H9 (cell line): ENCODE data around the gene RPS10. TPM values are rescaled to one million over a fixed set of nuclear protein-coding genes. Genes with fewer than 3 reads are reported as not detected.
A peak's percentile ranks its signal among the peaks of the same experiment; 100 is the strongest.

Experiments used
- DNase-seq: peaks from one replicate; pipeline ENCODE4 v3.0.0-alpha.2; 2017
- H2AFZ ChIP-seq: one replicate; pipeline ENCODE4 v1.6.1; 2013; ENCODE audit warnings: mild to moderate bottlenecking, low read length, control low read depth, moderate library complexity
- H2AK5ac ChIP-seq: 2 replicates; pipeline ENCODE4 v1.6.1; 2013; ENCODE audit warnings: low read length, control low read depth, mixed read lengths; ENCODE audit not compliant: insufficient read length
- H2BK120ac ChIP-seq: one replicate; pipeline ENCODE4 v1.6.1; 2013; ENCODE audit warnings: low read depth, mild to moderate bottlenecking, low read length, control low read depth, inconsistent platforms; ENCODE audit not compliant: poor library complexity, severe bottlenecking
- H2BK12ac ChIP-seq: 2 replicates; pipeline ENCODE4 v1.6.1; 2013; ENCODE audit warnings: low read length, control low read depth, mixed read lengths, low read depth; ENCODE audit not compliant: insufficient read length
- H2BK15ac ChIP-seq: 2 replicates; pipeline ENCODE4 v1.6.1; 2013; ENCODE audit warnings: low read depth, low read length, control low read depth
- H2BK20ac ChIP-seq: one replicate; pipeline ENCODE4 v1.6.1; 2013; ENCODE audit warnings: low read depth, mild to moderate bottlenecking, low read length, control low read depth, inconsistent platforms; ENCODE audit not compliant: poor library complexity, severe bottlenecking
- H2BK5ac ChIP-seq: 2 replicates; pipeline ENCODE4 v1.6.1; 2013; ENCODE audit warnings: low read length, control low read depth, mixed read lengths; ENCODE audit not compliant: insufficient read length
- H3K14ac ChIP-seq: 2 replicates; pipeline ENCODE4 v1.6.1; 2013; ENCODE audit warnings: low read length, control low read depth; ENCODE audit not compliant: insufficient read depth
- H3K18ac ChIP-seq: 2 replicates; pipeline ENCODE4 v1.6.1; 2013; ENCODE audit warnings: low read depth, mild to moderate bottlenecking, mixed read lengths, low read length, control low read depth; ENCODE audit not compliant: insufficient read length
- H3K23ac ChIP-seq: 2 replicates; pipeline ENCODE4 v1.6.1; 2013; ENCODE audit warnings: low read length, control low read depth, mixed read lengths, low read depth; ENCODE audit not compliant: insufficient read length
- H3K23me2 ChIP-seq: 2 replicates; pipeline ENCODE4 v1.6.1; 2013; ENCODE audit warnings: low read depth, mild to moderate bottlenecking, mixed read lengths, low read length, control low read depth; ENCODE audit not compliant: insufficient read length, poor library complexity, severe bottlenecking
- H3K27ac ChIP-seq: 2 replicates; pipeline ENCODE4 v1.5.1; 2013; ENCODE audit warnings: low read length, control low read depth, mixed read lengths, low read depth; ENCODE audit not compliant: insufficient read length
- H3K27me3 ChIP-seq: 2 replicates; pipeline ENCODE4 v1.6.1; 2013; ENCODE audit warnings: low read length, control low read depth, inconsistent platforms; ENCODE audit not compliant: insufficient read depth
- H3K4ac ChIP-seq: 2 replicates; pipeline ENCODE4 v1.6.1; 2013; ENCODE audit warnings: low read depth, mild to moderate bottlenecking, control low read depth, inconsistent platforms, low read length, moderate library complexity
- H3K4me1 ChIP-seq: 2 replicates; pipeline ENCODE4 v1.6.1; 2013; ENCODE audit warnings: low read length, control low read depth, inconsistent platforms; ENCODE audit not compliant: insufficient read depth
- H3K4me2 ChIP-seq: 2 replicates; pipeline ENCODE4 v1.6.1; 2013; ENCODE audit warnings: low read length, control low read depth, mixed read lengths; ENCODE audit not compliant: insufficient read length, insufficient read depth
- H3K56ac ChIP-seq: 2 replicates; pipeline ENCODE4 v1.6.1; 2013; ENCODE audit warnings: low read depth, mild to moderate bottlenecking, mixed read lengths, low read length, control low read depth; ENCODE audit not compliant: insufficient read length
- H3K79me1 ChIP-seq: 2 replicates; pipeline ENCODE4 v1.6.1; 2013; ENCODE audit warnings: low read depth, mild to moderate bottlenecking, moderate library complexity, low read length, control low read depth, inconsistent platforms; ENCODE audit not compliant: insufficient read depth, poor library complexity, severe bottlenecking
- H3K79me2 ChIP-seq: 2 replicates; pipeline ENCODE4 v1.6.1; 2013; ENCODE audit warnings: low read length, control low read depth, inconsistent platforms; ENCODE audit not compliant: insufficient read depth
- H3K9ac ChIP-seq: 2 replicates; pipeline ENCODE4 v1.6.1; 2013; ENCODE audit warnings: low read length, control low read depth, mixed read lengths; ENCODE audit not compliant: insufficient read length; ENCODE audit errors: extremely low read depth
- H3K9me3 ChIP-seq: one replicate; pipeline ENCODE4 v1.6.1; 2013; ENCODE audit warnings: low read depth, low read length, inconsistent platforms; ENCODE audit not compliant: control insufficient read depth
- H3T11ph ChIP-seq: one replicate; pipeline ENCODE4 v1.6.1; 2013; ENCODE audit warnings: mild to moderate bottlenecking, low read length, control low read depth, inconsistent platforms
- H4K20me1 ChIP-seq: one replicate; pipeline ENCODE4 v1.6.1; 2013; ENCODE audit not compliant: control insufficient read depth, insufficient read length, insufficient read depth
- H4K5ac ChIP-seq: 2 replicates; pipeline ENCODE4 v1.6.1; 2013; ENCODE audit warnings: low read depth, mild to moderate bottlenecking, mixed read lengths, low read length, control low read depth; ENCODE audit not compliant: insufficient read length
- H4K8ac ChIP-seq: replicated peaks from 2 replicates; pipeline ENCODE4 v1.6.1; 2013; ENCODE audit warnings: low read length, control low read depth, mixed read lengths, low read depth; ENCODE audit not compliant: insufficient read length
- H4K91ac ChIP-seq: 2 replicates; pipeline ENCODE4 v1.6.1; 2013; ENCODE audit warnings: low read depth, mild to moderate bottlenecking, moderate library complexity, mixed read lengths, low read length, control low read depth; ENCODE audit not compliant: insufficient read length
- H3K27ac Mint-ChIP-seq, 3 experiments: 2 replicates in 2 of 3; 3 replicates in 1 of 3; pipeline ENCODE4 v1.8.0; 2020 to 2021; ENCODE audit warnings: mixed read lengths in 3 of 3, mild to moderate bottlenecking in 1 of 3, moderate library complexity in 1 of 3
- H3K27me3 Mint-ChIP-seq: 2 replicates; pipeline ENCODE4 v1.8.0; 2021; ENCODE audit warnings: low read depth, mild to moderate bottlenecking, moderate library complexity, mixed read lengths
- H3K36me3 Mint-ChIP-seq, 3 experiments: 2 replicates in 2 of 3; 3 replicates in 1 of 3; pipeline ENCODE4 v1.8.0; 2020 to 2021; ENCODE audit warnings: low read depth in 3 of 3, mixed read lengths in 3 of 3; ENCODE audit not compliant: insufficient read depth in 1 of 3
- H3K4me1 Mint-ChIP-seq, 2 experiments: 2 replicates each; pipeline ENCODE4 v1.8.0; 2020; ENCODE audit warnings: mixed read lengths in 2 of 2
- H3K4me3 Mint-ChIP-seq, 2 experiments: 2 replicates in 1 of 2; 3 replicates in 1 of 2; pipeline ENCODE4 v1.8.0; 2020 to 2021; ENCODE audit warnings: mild to moderate bottlenecking in 2 of 2, mixed read lengths in 2 of 2, moderate library complexity in 1 of 2
- H3K9me3 Mint-ChIP-seq, 2 experiments: 2 replicates in 1 of 2; 3 replicates in 1 of 2; pipeline ENCODE4 v1.8.0; 2020; ENCODE audit warnings: mild to moderate bottlenecking in 2 of 2, mixed read lengths in 2 of 2, moderate library complexity in 1 of 2
- WGBS: extraction: QIAGEN DNeasy Blood & Tissue Kit; methylation state at CpG from one replicate; pipeline ENCODE4 v1.1.7; 2013; ENCODE audit warnings: missing lambda C conversion rate, low lambda C conversion rate, mixed read lengths; ENCODE audit not compliant: insufficient read length; ENCODE audit errors: extremely low coverage; 5-methylcytosine and 5-hydroxymethylcytosine counted together
- total RNA-seq: library from RNA; stranded (reverse); gene quantifications from 2 replicates; pipeline ENCODE4 v1.2.1, GENCODE V29; 2021
- TF ChIP-seq, protein P1 (sequence below): fragments of 200-600 bp; sonication (generic); conservative IDR thresholded peaks from 3 replicates; pipeline ENCODE4 v1.8.0; 2021; ENCODE audit warnings: antibody characterized with exemption, mild to moderate bottlenecking

RPS10 gene
- total RNA-seq, 1 experiment from 2014 or later, result 2,330 TPM

DNA sequence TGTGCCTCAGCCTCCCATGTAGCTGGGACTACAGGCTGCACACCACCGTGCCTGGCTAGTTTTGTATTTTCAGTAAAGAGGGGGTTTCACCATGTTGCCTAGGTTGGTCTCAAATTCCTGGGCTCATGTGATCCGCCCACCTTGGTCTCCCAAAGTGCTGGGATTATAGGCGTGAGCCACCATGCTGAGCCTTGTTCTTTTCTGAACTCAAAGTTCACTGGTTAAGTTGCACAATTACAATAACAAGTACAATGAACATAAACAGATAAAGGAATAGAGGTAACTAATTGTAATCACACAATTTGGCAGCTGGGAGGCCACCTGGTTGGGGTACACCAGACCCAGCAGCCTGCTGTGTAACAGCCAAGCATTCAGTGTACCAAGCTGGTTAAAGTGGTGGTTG, 40.1 kb downstream of the RPS10 start:
- H3K56ac ChIP-seq, result no peak overlapping the region
- H3K4me1 ChIP-seq, result peaks cover 2% of the 10 kb centered on the region
- H3K27me3 ChIP-seq, result no peaks in the 10 kb centered on the region
- H3K9me3 ChIP-seq, result no peaks in the 10 kb centered on the region
- no peak overlapping the region for H3K27ac ChIP-seq
- H3K9me3 Mint-ChIP-seq, result no peaks in the 10 kb centered on the region
- no peak overlapping the region for H2BK120ac ChIP-seq
- no peak overlapping the region for H3K9ac ChIP-seq
- no peak overlapping the region for H2AFZ ChIP-seq
- TF ChIP-seq, protein P1, sequence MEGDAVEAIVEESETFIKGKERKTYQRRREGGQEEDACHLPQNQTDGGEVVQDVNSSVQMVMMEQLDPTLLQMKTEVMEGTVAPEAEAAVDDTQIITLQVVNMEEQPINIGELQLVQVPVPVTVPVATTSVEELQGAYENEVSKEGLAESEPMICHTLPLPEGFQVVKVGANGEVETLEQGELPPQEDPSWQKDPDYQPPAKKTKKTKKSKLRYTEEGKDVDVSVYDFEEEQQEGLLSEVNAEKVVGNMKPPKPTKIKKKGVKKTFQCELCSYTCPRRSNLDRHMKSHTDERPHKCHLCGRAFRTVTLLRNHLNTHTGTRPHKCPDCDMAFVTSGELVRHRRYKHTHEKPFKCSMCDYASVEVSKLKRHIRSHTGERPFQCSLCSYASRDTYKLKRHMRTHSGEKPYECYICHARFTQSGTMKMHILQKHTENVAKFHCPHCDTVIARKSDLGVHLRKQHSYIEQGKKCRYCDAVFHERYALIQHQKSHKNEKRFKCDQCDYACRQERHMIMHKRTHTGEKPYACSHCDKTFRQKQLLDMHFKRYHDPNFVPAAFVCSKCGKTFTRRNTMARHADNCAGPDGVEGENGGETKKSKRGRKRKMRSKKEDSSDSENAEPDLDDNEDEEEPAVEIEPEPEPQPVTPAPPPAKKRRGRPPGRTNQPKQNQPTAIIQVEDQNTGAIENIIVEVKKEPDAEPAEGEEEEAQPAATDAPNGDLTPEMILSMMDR, result no peak
- no peak overlapping the region for H3T11ph ChIP-seq
- H4K5ac ChIP-seq, result no peak overlapping the region
- DNase-seq, result no peak
- no peak overlapping the region for H2BK15ac ChIP-seq
- no peak overlapping the region for H2BK12ac ChIP-seq
- no peak overlapping the region for H3K4me3 Mint-ChIP-seq
- no peak overlapping the region for H2AK5ac ChIP-seq
- H3K23ac ChIP-seq, result no peak overlapping the region
- H3K27ac Mint-ChIP-seq, result peak overlapping the region; percentile 39 to 52 (median 42); a peak in 4 of 7 replicates
- no peak overlapping the region for H4K91ac ChIP-seq
- H3K27me3 Mint-ChIP-seq, result no peaks in the 10 kb centered on the region
- no peak overlapping the region for H3K4ac ChIP-seq
- no peak overlapping the region for H3K4me2 ChIP-seq
- no peak overlapping the region for H4K8ac ChIP-seq
- no peak overlapping the region for H2BK20ac ChIP-seq
- peaks cover 26% of the 10 kb centered on the region; the same call in 1 of the 2 replicates for H3K79me2 ChIP-seq
- H3K14ac ChIP-seq, result no peak overlapping the region
- H4K20me1 ChIP-seq, result no peaks in the 10 kb centered on the region
- no peaks in the 10 kb centered on the region for H3K23me2 ChIP-seq
- H3K4me1 Mint-ChIP-seq, result peaks cover 33 to 49% of the 10 kb centered on the region in 2 experiments
- no CpG with 5 or more reads among the region's 3 CpGs for WGBS
- peaks cover 0 to 3% (median 0%) of the 10 kb centered on the region in 3 experiments; a peak in 1 of 7 replicates for H3K36me3 Mint-ChIP-seq
- H3K79me1 ChIP-seq, result no peaks in the 10 kb centered on the region
- no peak overlapping the region for H3K18ac ChIP-seq
- no peak overlapping the region for H2BK5ac ChIP-seq
